GM19395 (cell line): ENCODE results near the gene TMEM53.

Experiments used
- ATAC-seq: cut with Tn5 transposase; IDR thresholded peaks from one replicate; pipeline ENCODE4 v1.9.1; 2021; ENCODE audit warnings: mild to moderate bottlenecking, moderate library complexity; ENCODE audit not compliant: unreplicated experiment

TMEM53 gene

DNA sequence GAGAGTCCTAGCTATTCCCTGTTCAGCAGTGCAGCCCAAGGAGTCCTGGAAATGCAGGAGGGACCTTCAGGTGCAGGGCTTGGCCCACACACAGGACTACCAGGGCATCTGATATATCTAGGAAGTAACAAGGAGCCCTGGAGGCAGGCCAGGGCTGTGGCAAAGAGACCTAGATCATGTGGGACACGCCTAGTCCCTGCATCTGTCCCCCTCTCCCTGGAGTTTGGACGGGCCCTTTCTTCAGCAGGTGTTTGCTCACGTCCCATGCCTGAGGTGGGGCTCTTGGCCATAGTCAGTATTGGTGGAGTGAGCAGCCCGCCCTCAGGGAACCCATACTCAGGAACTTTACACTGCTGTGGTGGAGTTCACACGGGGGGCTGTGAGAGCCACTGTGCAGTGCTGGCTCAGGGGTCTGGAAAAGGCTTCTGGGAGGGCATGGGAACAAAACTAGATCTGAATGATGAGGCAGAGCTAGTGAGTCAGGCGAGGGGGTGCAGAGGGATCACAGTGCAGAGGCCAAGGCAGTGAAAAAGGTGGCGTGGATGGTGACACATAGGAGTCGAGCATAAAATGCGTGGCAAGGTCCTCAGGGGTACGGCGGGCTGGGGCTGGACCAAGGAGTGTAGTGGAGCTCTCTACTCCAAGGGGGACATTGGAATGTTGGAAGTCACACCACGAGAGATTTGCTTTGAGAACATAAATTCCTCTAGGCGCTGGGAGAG is 25.6 kb downstream of the TMEM53 start:
- no peak for ATAC-seq

DNA sequence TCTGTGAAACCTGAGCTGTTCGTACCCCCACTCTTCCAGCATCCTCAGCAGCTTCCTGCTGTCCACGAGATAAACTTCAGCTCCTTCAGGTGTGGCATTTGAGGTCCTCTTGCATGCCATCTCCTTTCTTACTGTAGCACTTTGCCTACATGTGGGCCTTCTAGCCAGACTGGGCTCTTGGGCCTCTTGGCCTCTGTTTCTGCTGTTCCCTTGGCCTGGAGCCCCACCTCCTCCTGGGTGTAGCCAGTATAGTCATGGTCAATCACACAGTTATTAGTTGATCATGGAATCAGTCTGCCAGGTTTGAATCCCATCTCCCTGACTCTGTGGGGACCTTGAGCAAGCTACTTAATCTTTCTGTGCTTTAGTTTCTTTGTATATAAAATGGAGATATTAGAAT is 26.4 kb downstream of the TMEM53 start:
- no peak for ATAC-seq

DNA sequence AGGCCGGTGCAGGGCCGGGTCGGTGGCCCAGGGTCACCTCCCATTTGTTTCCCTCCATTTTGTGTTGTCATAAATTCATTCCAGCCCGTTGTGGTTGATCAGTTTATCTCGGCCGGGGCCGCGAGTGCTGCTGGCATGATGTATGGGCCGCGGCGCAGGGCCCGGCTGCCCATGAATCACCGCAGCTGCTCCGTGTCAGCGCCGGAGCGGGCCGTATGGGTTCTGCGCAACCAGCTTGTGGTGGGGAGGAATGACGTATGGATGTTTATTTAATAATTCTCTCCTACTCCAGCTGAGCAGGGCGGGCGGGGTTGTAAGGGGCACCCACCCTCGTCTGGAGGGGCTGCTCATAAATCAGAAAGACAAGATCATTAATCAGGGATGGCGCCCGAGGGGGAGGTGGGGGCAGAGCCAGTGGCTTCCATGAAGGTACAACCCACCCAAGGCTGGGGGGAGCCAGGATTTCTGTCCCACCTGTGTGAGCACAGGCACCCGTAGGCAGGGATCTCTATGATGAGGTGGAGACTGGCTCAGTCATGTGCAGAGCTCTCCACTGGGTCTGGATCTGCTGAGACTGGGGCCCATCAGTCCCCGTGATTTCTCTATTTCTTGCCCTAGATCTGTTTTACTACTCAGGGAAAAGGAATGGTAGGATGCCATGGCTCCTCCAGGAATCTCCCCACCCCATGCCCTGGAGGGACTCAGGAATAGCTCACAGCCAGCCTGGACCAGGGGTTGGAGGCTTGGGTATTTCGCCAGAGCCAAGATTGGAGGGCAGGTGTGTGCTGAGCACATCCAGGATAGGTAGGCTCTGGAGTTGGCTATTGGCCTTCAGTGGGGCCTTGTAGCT is 27.8 kb downstream of the TMEM53 start:
- no peak for ATAC-seq

DNA sequence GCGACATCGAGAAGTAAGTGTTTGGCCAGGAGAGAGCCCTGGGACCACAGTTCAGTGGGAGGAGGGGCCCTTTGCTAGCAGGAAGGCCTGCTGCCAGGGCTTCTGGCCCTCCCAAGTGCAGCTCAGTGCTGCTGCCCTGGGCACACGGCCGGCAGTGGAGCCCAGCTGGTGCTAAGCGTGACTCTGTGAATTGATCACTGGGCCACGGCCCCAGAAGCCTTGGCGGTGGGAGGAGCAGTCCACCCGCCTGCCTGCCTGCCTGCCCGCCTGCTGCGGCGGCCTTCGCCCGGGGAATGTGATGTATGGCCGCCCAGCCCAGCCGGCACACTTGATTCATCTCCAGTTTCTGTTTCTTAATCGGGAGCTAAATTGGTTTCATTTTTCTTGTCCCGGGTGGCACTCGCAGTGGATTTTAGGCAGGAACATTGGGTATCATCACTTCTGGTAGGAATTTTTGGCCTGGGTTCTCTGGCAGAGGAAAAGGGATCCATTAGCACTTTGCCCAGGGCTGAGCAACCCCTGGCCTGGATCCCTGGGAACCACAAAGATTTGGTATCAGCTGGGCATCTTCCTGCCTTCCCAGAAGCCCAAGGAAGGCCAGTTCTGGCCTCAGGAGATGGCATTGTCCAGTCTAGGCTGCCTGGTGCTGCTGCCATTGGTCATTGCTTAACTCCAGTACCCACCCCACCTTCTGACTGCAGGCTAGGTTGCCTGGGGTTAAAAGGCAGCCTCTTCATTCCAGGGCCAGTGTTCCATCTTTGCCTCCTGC is 28.6 kb downstream of the TMEM53 start:
- ATAC-seq: no peak

DNA sequence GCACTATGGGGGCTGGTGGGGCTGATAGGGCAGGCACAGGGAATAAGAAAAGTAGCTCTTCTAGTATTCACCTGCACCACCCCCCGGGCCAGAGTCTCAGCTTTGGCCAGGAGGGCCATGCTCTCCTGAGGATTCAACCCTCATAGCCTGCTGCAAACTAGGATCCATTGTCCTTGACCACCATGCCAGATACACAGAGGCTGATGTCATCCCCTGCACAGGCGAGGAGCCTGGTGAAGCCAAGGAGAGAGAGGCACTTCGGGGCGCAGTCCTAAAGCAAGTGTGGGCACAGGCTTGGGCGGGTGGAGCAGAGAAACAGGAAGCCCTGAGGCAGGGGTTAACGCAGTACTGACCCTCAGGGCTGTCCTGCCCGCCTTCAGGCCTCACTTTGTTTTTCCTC is 29.5 kb downstream of the TMEM53 start:
- ATAC-seq: no peak

DNA sequence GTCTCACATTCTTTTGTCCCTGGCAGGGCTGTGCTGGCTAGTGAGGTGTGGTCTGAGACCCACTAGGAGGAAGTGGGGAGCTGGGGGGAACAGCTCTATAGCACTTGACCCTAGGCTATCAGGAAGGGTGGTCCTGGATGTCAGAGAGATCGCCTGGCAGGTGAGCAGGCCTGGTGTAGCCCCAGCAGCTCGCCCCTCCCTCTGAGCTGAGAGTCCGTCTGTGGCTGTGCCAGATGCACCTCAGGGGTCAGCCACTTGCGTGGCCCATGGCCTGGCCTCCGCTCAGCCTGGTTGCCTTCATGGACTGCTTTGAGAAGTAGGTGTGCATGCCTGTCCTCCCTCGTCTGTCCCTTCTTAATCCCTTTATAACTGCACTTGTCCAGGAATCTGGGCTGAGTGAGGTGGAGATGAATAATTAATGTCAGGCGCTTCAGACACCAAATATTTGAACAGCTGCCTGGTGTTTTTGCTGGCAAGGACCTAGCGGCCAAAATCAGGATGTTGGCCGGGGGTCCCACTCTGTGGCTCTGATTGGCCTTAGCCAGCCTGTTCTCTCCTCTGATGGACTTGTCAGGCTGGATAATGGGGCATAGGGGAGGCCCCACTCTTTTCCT is 30.5 kb downstream of the TMEM53 start:
- no peak for ATAC-seq

DNA sequence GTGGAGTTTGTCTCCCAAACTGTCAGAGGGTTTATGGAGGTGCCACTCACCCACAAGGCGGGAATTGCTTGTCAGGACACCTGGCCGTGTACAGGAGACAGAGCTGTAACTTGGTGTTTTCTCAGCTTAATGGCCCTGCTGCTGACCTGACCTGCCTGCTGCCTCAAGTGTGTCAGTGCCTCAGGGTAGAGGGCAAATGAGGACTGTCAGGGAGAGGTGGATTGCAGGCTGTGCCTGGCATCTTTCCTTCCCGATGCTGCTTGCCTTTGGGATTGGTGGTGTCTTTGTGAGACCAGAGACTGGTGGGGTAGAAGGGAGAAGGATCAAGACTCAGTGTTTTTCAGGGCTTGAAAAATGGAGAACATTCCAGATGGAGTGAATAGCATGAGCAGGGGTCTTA is 31.4 kb downstream of the TMEM53 start:
- ATAC-seq: no peak

DNA sequence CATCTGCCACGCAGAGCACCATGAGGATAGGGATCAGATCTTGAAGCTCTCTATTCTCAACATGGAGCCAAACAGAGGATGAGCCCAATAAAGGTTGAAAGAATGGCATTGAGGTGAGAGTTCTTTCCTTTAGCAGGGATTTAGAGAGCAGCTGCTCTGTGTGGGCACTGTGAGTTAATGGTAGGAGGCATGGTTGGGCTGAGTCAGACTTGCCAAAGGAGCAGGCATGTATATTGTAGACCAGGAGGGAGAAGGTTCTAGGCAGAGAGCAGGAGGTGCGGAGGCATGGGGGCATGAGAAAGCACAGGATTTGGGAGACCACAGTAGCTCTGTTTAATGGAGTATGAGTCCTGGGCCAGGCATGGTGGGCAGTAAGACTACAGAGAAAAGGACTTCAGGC is 32.0 kb downstream of the TMEM53 start:
- ATAC-seq: no peak

DNA sequence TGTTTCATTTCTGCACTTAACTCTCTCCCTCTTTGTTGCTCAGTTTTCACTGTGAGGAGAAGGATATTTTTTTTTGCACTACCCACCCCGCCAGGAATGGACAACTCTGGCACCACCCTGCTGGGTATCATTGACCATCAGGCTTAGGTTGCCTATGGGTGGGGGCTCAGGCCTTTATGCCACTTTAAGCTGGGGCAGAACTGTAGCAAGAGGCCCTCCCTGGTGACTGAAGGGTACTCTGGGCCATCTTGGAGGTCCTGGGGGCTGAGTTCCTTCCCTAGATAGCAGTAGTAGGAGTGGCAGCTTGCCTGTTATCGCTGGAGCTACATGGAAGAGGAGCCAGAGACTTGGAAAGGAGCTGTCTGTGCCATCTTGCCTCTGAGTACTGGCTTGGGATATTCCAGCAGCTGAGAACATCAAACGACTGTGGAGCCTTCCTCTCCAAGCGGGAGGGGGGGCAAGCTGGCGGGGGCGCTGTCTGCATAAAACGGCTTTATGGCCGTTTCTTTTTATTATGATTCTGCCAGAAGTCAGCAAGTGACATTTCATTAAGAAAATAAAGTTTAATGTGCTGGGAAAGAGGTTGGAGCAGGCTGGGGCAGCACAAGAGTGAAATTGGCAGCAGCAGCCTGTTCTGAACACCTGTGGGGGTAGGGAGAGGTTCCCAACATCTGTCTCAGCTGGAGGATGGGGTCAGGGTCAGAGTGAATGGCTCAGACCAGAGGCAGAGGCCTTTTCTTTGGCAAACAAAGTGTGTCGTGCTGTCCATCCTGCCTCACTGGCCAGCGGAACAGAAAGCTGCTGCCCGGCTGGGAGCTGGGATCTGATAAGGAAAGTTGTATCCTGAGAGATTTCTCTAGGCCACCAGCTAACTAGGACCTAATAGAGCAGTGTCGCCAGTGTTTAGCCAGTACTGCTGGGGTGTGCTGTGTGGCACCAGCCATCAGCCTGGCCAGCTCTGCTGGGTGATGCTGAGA is 32.9 kb downstream of the TMEM53 start:
- no peak for ATAC-seq

DNA sequence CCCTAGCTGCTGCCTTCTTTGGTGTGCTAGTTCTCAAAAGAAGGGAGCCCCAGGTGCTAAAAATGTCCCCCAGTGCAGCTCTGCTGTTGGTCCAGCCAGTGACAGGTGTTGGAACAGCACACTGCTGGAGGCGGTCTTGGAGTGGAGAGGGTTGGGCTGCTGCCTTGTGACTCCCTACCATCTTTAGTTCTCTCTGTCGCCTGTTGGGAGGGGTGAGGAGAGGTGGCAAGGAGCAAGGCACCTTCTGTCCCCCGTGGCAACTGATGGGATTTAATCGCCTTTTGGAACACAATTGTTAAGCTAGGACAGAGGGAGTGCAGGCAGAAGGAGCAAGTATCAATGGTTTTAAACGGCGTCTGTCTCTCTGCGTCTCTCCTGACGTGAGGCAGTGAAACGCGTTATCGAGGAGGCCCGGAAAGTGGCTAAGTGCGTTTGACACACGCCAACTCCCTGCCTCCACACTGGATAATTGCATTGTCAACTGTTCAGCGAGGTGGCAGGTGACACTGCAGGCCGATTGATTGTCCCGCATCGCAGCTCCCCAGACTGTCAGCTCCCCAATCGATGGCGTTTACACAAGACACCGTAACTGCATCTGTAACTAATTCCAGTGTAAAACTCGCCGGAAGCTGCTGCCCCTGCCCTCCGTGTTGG is 34.0 kb downstream of the TMEM53 start:
- ATAC-seq: no peak

DNA sequence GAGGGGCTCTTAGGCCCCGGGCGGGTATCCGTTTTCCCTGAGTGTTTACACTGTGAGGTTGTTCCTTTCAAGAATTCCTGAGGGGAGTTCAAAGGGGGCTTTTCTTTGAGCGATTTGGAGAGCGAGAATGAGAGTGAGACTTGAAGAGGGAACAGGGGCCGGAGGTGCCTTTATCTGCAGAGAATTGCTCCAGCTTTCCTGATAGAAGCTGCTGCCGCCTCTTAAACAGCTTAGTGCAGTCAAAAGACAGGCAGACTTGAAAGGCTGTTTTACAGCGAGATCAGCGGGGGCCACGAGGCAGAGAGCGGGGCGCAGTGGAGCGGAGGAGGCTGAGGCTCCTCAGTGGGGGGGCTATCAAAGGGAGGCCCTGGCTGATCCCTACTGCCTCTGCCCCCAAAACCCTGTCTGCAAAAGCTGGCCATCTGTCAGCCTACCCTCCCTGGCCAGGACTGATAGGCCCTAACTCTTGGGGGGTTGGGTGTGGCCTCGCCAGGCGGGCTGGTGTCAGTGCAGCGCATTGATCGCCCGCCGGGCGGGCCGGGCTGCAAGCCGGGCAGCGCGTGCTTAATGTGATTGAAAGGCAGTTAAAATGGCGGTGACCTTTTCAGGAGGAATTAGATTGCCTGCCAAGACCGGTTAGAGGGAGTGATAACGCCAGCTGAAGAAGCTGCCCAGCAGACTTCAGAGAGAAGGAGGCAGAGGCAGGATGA is 36.4 kb downstream of the TMEM53 start:
- ATAC-seq: no peak

DNA sequence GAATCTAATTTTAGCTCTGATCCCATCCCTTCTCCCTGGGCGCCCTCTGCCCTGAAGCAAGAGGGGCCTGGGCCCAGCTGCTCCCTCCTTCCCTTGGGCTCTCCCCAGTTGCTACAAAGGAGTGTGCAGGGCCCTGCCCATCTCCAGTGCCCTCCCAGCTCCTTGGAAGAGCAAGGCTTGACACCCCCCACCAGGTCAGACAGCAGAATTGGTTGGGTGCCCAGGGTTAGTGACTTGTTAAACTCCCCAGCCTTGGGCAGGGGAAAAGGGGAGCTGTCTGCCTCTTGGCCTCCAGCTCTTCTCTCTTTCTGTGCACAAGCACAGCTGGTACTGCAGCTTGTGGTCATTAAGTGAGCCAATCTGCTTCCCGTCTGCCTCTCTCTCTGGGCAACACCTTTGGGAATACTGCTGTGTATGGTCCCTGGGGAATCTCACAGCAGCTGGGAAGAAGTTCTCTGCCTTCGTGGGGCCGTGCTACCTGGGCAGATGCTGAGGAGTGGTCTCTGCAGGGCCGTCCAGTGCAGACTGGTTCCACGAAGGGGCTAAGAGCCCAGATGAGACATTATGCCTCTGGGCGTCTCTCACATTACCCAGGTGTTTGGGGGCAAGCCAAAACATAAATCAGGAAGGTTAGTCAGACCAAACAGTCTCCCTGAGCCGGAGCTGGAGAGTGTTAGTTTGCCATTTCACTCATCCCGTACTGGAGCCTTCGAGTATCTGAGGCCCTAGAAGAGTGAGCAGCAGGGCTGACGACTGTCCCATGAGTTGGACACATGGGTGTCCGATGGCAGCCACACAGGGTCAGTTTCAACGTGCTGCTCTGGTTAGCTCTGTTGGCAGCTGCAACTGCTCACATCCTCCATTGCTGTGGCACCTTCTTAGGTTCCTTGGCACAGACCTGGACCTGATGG is 37.3 kb downstream of the TMEM53 start:
- ATAC-seq: no peak

DNA sequence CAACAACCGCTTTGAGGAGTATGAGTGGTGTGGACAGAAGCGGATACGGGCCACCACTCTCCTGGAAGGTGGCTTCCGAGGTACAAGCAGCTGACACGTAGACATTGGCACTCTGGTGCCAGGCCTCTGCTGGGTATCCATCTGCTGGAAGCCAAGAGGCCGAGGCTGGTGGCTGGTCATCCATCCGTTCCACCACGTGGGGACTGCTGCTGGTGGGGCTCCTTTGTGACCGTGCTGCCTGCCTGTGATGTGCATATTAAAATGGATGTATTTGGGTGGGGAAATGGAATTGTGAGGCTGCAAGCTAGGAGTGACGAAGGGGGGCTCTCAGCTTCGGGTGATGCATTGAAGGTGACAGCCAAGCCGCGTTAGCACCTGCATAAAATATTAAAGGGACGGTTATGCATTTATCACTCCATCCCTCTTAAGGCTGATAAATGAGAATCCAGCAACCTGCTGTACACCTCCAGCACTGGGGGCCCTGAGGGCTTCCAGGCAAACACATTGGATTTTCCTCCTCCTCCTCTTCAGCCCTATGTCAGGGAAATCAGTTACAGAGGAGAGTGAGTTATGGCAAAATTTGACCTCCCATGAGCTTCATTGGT is 38.1 kb downstream of the TMEM53 start:
- no peak for ATAC-seq

DNA sequence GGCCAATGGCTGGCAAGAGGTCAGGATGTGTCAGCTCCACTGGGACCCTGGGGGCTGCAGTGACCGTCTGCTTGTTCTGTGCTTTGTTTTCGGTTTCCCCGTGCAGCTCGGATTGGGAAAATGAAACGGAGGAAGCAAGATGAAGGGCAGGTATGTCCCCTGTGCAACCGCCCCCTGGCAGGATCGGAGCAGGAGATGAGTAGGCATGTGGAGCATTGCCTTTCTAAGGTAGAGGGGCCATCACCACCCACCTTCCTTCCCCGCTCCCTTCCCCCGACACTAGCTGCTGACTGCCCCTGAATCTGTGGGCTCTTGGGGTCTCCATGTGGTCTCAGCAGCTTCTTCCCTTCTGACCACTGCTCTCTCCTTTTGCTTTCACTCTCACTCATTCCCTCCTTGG is 38.8 kb downstream of the TMEM53 start:
- ATAC-seq: no peak

DNA sequence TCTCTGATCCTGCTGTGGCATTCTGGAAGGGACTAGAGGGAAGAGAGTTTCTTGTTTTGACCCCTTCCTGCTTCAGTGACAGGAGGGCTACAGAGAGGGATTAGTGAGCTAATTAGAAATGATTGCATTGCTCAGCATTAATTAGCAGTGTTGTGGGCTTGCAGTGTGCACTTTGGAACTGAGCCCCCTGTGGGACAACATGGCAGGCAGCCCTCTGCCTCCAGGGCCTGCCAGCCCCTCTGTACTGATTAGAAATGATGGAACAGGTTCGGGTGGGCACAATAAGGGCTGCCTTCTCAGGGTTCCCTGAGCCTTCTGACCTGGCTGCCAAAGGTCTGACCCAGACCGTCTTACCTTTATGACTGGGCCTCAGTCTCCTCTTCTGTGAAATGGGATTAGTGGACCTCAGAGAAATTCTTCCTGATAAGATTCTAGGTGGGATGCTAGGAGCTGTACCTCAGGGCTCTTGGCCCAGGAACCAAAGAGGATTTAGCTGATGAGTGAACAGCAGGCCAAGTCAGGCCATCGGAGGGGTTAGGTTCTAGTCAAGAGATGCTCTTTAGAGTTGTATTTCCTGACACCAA is 39.6 kb downstream of the TMEM53 start:
- ATAC-seq: no peak

DNA sequence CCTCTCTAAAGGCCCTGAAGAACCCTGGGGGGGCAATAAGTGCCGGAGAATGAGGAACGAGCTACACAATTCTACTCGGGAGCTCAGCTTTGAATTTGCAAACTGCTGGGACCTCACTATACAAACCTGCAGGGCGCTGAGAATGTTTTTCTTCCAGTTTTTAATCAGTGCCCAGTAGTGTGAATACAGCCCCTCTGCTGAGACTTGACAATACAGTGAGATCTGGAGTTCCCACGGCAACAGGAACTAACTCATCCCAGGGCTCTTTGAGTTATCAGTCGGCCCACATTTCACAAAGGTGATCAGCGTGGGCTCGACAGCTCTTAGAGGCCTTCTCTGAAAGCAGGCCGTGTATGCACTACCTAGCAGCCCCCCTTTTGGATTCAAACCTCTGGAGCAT is 41.7 kb downstream of the TMEM53 start:
- ATAC-seq: no peak
